Vagina (tissue), 2 donors: Measurements from ENCODE around the gene ETAA1. TPM values are rescaled to one million over a fixed set of nuclear protein-coding genes. Genes with fewer than 3 reads are reported as not detected.
A peak's percentile ranks its signal among the peaks of the same experiment; 100 is the strongest.

ENCODE experiments used
- DNase-seq, 2 donors: peaks; one replicate each; pipeline ENCODE4 v3.0.0-alpha.2; 2017; ENCODE audit errors: extremely low spot score in 2 of 2
- H3K27ac ChIP-seq: fragments of 200-600 bp; sonication (generic); one replicate; pipeline ENCODE4 v1.5.1; 2019
- H3K27me3 ChIP-seq: fragments of 200-600 bp; sonication (generic); one replicate; pipeline ENCODE4 v1.5.1; 2019
- H3K36me3 ChIP-seq, 2 donors: fragments of 200-600 bp; sonication (generic); one replicate each; pipeline ENCODE4 v1.5.1; 2017 to 2019
- H3K4me1 ChIP-seq: fragments of 200-600 bp; sonication (generic); one replicate; pipeline ENCODE4 v1.5.1; 2019
- H3K4me3 ChIP-seq, 2 donors: fragments of 200-600 bp; sonication (generic); 1 replicate in 1 of 2; 2 replicates in 1 of 2; pipeline ENCODE4 v1.5.1; 2016 to 2019
- H3K9me3 ChIP-seq: fragments of 200-600 bp; sonication (generic); one replicate; pipeline ENCODE4 v1.5.1; 2019
- CTCF ChIP-seq, 3 experiments: fragments of 450-650 bp in 2 of 3; fragments of 200-600 bp in 1 of 3; sonication (generic) in 1 of 3; IDR thresholded peaks; one replicate each; pipeline ENCODE4 v1.5.1; 2017 to 2019; ENCODE audit warnings: antibody characterized with exemption in 3 of 3, mild to moderate bottlenecking in 2 of 3, moderate library complexity in 2 of 3
- POLR2A ChIP-seq, 2 donors: fragments of 450-650 bp; IDR thresholded peaks; one replicate each; pipeline ENCODE4 v1.6.1; 2017; ENCODE audit warnings: antibody characterized with exemption in 2 of 2, mild to moderate bottlenecking in 2 of 2, moderate library complexity in 2 of 2
- POLR2AphosphoS5 ChIP-seq, 2 donors: sonication (generic); formaldehyde crosslinking; IDR thresholded peaks; one replicate each; pipeline ENCODE4 v1.9.0; 2017; ENCODE audit warnings: antibody characterized with exemption in 2 of 2, mild to moderate bottlenecking in 2 of 2, low read depth in 1 of 2; ENCODE audit not compliant: insufficient read depth in 1 of 2
- intact Hi-C: fragments of 100-400 bp; cut with DNase I; formaldehyde crosslinking; loops from one replicate; pipeline ENCODE4 v1.15.1; 2023
- total RNA-seq: library from RNA; depleted of rRNA; stranded (reverse); fragments of >200 nt; gene quantifications from one replicate; pipeline ENCODE4 v1.2.3, GENCODE V29; 2016

Gene ETAA1
- 15.2 TPM for total RNA-seq

GRCh38 chr2:67397143-67397986 lies at the start of gene ETAA1:
ETAA1 (plus strand) TSS chr2:67397333; CDS start chr2:67397449, 116 bp downstream.
- intact Hi-C loops: no loop called here
- H3K27ac ChIP-seq: peak within 1 kb of the TSS; percentile 94
- H3K36me3 ChIP-seq: no peaks in the 10 kb centered on the region
- TF ChIP-seq CTCF (IDR thresholded peaks at IDR 0.05) (no peak), POLR2AphosphoS5 (IDR thresholded peaks at IDR 0.05; ENCODE audit: insufficient read depth in 1 of 2, low read depth in 1 of 2) (peak; percentile 68 to 96), POLR2A (IDR thresholded peaks at IDR 0.05) (peak in 1 of 2 donors; percentile 66)
- H3K9me3 ChIP-seq: no peaks in the 10 kb centered on the region
- DNase-seq: peak in 1 of 2 donors; percentile 93
- no peaks in the 10 kb centered on the region for H3K27me3 ChIP-seq
- H3K4me1 ChIP-seq: peaks cover 31% of the 10 kb centered on the region
- H3K4me3 ChIP-seq: peak within 1 kb of the TSS; percentile 80 to 95

- Histone ChIP-seq H3K27me3 (no peaks in the 10 kb centered on the region), H3K9me3 (no peaks in the 10 kb centered on the region), H3K27ac (no peak overlapping the region), H3K4me1 (no peaks in the 10 kb centered on the region), H3K36me3 (no peaks in the 10 kb centered on the region), H3K4me3 (no peak overlapping the region)
- intact Hi-C loops: no loop called here
- no peak for DNase-seq
- TF ChIP-seq CTCF (IDR thresholded peaks at IDR 0.05) (no peak), POLR2A (IDR thresholded peaks at IDR 0.05) (no peak), POLR2AphosphoS5 (IDR thresholded peaks at IDR 0.05; ENCODE audit: insufficient read depth in 1 of 2, low read depth in 1 of 2) (no peak)
These were observed 30.2 kb upstream of the ETAA1 start for GRCh38 chr2:67366832-67367412.

- TF ChIP-seq CTCF (IDR thresholded peaks at IDR 0.05) (no peak), POLR2A (IDR thresholded peaks at IDR 0.05) (no peak), POLR2AphosphoS5 (IDR thresholded peaks at IDR 0.05; ENCODE audit: insufficient read depth in 1 of 2, low read depth in 1 of 2) (no peak)
- Histone ChIP-seq H3K4me1 (no peaks in the 10 kb centered on the region), H3K9me3 (no peaks in the 10 kb centered on the region), H3K4me3 (peak overlapping the region in 1 of 2 donors; percentile 10), H3K27ac (no peak overlapping the region), H3K27me3 (no peaks in the 10 kb centered on the region), H3K36me3 (no peaks in the 10 kb centered on the region)
- no peak for DNase-seq
- intact Hi-C loops: no loop called here
These were observed 22.7 kb upstream of the ETAA1 start for GRCh38 chr2:67374481-67374880.

- Histone ChIP-seq H3K27ac (no peak overlapping the region), H3K4me1 (no peaks in the 10 kb centered on the region), H3K4me3 (no peak overlapping the region), H3K9me3 (no peaks in the 10 kb centered on the region), H3K36me3 (no peaks in the 10 kb centered on the region), H3K27me3 (no peaks in the 10 kb centered on the region)
- intact Hi-C loops: no loop called here
- DNase-seq: no peak
- no peak for TF ChIP-seq POLR2A (IDR thresholded peaks at IDR 0.05)
- no peak for TF ChIP-seq CTCF (IDR thresholded peaks at IDR 0.05)
- TF ChIP-seq POLR2AphosphoS5 (IDR thresholded peaks at IDR 0.05; ENCODE audit: insufficient read depth in 1 of 2, low read depth in 1 of 2): no peak
These were observed 22.2 kb upstream of the ETAA1 start for GRCh38 chr2:67374949-67375348.

- intact Hi-C loops: no loop called here
- no peaks in the 10 kb centered on the region for H3K36me3 ChIP-seq
- H3K4me3 ChIP-seq: no peak overlapping the region
- no peaks in the 10 kb centered on the region for H3K4me1 ChIP-seq
- TF ChIP-seq CTCF (IDR thresholded peaks at IDR 0.05): no peak
- no peak for TF ChIP-seq POLR2AphosphoS5 (IDR thresholded peaks at IDR 0.05; ENCODE audit: insufficient read depth in 1 of 2, low read depth in 1 of 2)
- TF ChIP-seq POLR2A (IDR thresholded peaks at IDR 0.05): no peak
- H3K9me3 ChIP-seq: no peaks in the 10 kb centered on the region
- no peak for DNase-seq
- no peak overlapping the region for H3K27ac ChIP-seq
- no peaks in the 10 kb centered on the region for H3K27me3 ChIP-seq
These were observed 18.6 kb upstream of the ETAA1 start for GRCh38 chr2:67378555-67378954.
